Progenitor cell of endocrine pancreas (in vitro differentiated cells): ENCODE measurements around the gene MSS51. TPM values are rescaled to one million over a fixed set of nuclear protein-coding genes. Genes with fewer than 3 reads are reported as not detected.

Experiments
- DNase-seq: peaks from one replicate; pipeline ENCODE4 v3.0.0; 2021; ENCODE audit warnings: low spot score; ENCODE audit not compliant: unreplicated experiment
- H3K27ac Mint-ChIP-seq: 2 replicates; pipeline ENCODE4 v1.8.0; 2021; ENCODE audit warnings: mild to moderate bottlenecking, moderate library complexity, mixed read lengths
- H3K27me3 Mint-ChIP-seq: 2 replicates; pipeline ENCODE4 v1.8.0; 2021; ENCODE audit warnings: mixed read lengths
- H3K36me3 Mint-ChIP-seq: 2 replicates; pipeline ENCODE4 v1.8.0; 2022; ENCODE audit warnings: mixed read lengths; ENCODE audit not compliant: insufficient read depth
- H3K4me1 Mint-ChIP-seq: 2 replicates; pipeline ENCODE4 v1.8.0; 2021; ENCODE audit warnings: low read depth, mixed read lengths
- H3K4me3 Mint-ChIP-seq: 2 replicates; pipeline ENCODE4 v1.8.0; 2021; ENCODE audit warnings: low read depth, mild to moderate bottlenecking, moderate library complexity, mixed read lengths
- H3K9me3 Mint-ChIP-seq: 2 replicates; pipeline ENCODE4 v1.8.0; 2021; ENCODE audit warnings: low read depth, mixed read lengths
- total RNA-seq: library from RNA; stranded (reverse); gene quantifications from 2 replicates; pipeline ENCODE4 v1.2.1, GENCODE V29; 2021
- TF ChIP-seq, protein P1 (sequence below): fragments of 200-600 bp; sonication (generic); IDR thresholded peaks from one replicate; pipeline ENCODE4 v1.5.0; 2021; ENCODE audit warnings: antibody characterized with exemption, mild to moderate bottlenecking; ENCODE audit not compliant: unreplicated experiment

MSS51 gene
- total RNA-seq, 1 donor from 2014 or later: 5.1 TPM

DNA sequence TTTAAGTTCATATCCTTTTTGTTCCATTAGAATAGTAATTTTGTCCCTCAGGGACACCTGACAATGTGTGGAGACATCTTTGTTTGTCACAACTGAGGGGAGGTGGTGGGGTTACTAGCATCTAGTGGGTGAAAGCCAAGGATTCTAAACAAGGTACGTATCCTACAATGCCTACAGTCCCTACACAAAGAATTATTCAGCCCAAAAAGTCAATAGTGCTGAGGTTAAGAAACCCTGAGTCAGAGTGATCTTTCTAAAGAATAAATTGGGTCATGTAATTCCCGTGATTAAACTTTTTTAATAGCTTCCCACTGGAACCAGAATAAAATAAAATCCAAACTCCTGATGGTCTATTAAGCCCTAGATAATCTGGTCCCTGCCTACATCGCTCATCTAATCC is 16.8 kb downstream of the MSS51 start:
- DNase-seq: no peak
- Mint-ChIP-seq H3K4me1 (peaks cover 22% of the 10 kb centered on the region), H3K27me3 (no peaks in the 10 kb centered on the region), H3K4me3 (no peak overlapping the region), H3K36me3 (peaks cover 1% of the 10 kb centered on the region), H3K27ac (no peak overlapping the region), H3K9me3 (no peaks in the 10 kb centered on the region)
- TF ChIP-seq, protein P1, sequence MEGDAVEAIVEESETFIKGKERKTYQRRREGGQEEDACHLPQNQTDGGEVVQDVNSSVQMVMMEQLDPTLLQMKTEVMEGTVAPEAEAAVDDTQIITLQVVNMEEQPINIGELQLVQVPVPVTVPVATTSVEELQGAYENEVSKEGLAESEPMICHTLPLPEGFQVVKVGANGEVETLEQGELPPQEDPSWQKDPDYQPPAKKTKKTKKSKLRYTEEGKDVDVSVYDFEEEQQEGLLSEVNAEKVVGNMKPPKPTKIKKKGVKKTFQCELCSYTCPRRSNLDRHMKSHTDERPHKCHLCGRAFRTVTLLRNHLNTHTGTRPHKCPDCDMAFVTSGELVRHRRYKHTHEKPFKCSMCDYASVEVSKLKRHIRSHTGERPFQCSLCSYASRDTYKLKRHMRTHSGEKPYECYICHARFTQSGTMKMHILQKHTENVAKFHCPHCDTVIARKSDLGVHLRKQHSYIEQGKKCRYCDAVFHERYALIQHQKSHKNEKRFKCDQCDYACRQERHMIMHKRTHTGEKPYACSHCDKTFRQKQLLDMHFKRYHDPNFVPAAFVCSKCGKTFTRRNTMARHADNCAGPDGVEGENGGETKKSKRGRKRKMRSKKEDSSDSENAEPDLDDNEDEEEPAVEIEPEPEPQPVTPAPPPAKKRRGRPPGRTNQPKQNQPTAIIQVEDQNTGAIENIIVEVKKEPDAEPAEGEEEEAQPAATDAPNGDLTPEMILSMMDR: no peak

DNA sequence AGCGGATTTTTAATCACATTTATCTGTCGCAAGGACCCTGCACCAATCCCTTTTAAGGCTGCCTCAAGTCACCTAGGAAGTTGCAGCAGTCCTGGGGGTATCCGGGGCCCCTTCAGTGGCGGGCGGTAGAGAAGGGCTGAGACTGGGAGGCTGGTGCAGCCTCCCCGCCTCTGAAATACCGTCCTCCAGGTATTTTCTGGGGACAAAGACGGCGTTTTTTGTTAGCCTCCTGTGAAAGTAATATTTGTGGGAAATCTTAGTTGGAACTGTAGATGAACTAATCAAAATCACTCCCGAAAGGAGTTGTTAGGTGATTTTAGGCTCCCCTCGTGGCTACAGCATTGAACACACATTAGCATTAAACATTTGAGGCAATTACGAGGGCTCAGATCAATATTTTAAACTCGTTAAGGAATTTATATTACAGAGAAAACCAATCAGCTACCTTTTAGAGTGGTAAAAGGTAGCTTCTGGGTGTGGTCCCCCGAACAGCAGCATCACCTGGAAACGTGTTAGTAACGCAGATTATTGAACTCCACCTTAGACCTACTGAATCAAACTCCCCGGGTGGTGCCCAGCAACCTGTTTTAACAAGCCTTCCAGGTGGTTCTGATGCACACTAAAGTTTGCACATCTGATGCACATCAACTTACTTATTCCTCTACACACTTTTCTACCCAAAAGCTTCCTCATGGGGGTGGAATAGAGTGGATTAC is 19.0 kb downstream of the MSS51 start:
- DNase-seq: no peak
- Mint-ChIP-seq H3K9me3 (no peaks in the 10 kb centered on the region), H3K4me3 (peak overlapping the region; percentile 76), H3K4me1 (peaks cover 28% of the 10 kb centered on the region), H3K27me3 (no peaks in the 10 kb centered on the region), H3K36me3 (peaks cover 5% of the 10 kb centered on the region), H3K27ac (peak overlapping the region; percentile 99)
- TF ChIP-seq, protein P1: peak; percentile 17

DNA sequence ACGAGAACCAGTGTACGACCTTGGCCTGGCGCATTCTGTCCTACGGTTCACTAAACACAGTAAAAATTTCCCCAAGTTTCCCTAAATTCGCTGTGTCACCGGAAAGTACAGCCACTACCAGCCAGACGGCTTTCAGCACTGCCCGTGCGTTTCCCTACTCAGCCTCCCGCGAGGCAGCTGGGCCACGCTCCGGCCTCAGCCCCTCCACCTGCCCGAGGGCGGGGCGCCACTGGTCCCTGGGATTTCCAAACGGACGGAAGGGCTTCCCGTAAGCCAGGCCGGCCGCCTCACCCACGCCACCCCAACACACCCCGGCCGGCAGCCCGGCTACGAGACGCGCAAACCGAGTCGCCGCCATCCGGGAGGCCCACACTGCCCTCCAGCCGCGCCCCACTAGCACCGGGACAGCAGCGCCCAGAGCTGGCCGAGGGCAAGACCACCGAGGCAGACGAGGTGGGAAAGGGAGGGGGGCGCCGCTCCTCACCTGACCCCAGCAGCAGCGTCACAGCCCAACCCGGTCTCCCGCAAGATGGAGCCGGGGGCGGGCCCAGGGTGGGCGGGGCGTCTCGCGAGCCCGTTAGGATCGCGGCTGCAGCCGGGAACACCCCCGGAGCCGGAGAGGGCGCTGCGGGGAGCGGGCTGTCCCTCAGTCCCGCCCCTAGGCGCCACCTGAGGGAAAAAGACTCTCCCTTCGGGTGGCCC is 19.7 kb downstream of the MSS51 start, which contains the start of gene ANXA7:
Gene ANXA7, minus strand, starts transcription at position 531 of the 702 bp plus-strand sequence. CDS start 13,202 bp downstream, outside the sequence.
- Mint-ChIP-seq H3K9me3 (no peaks in the 10 kb centered on the region), H3K4me1 (peaks cover 30% of the 10 kb centered on the region), H3K27ac (peak within 1 kb of the TSS; percentile 99), H3K27me3 (no peaks in the 10 kb centered on the region), H3K36me3 (peaks cover 5% of the 10 kb centered on the region), H3K4me3 (peak within 1 kb of the TSS; percentile 76)
- DNase-seq: peak; percentile 95
- TF ChIP-seq, protein P1: peak; percentile 41

DNA sequence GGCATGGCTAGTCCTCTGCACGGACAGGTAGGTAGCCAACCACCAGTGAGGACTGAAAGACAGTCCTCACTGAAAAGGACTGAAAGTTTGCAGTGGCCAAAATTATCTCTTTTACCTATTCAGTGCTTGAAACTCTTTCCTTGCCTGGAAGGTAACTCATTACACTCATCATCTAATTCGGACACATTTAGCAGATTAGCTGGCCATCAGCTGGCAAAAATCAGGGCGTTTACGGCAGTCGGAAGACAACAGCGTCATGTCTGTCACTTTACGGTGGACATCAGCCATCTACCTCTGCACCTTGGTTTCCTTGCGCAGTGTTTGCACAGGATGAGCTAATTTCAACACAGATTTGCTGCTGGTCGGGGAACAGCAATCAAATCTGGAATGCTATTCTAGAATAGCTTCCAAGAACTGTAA is 20.2 kb downstream of the MSS51 start:
- no peak for DNase-seq
- Mint-ChIP-seq H3K9me3 (no peaks in the 10 kb centered on the region), H3K27me3 (no peaks in the 10 kb centered on the region), H3K36me3 (peaks cover 5% of the 10 kb centered on the region), H3K4me3 (peak overlapping the region; percentile 76), H3K4me1 (peaks cover 26% of the 10 kb centered on the region), H3K27ac (peak overlapping the region; percentile 94)
- TF ChIP-seq, protein P1: no peak

DNA sequence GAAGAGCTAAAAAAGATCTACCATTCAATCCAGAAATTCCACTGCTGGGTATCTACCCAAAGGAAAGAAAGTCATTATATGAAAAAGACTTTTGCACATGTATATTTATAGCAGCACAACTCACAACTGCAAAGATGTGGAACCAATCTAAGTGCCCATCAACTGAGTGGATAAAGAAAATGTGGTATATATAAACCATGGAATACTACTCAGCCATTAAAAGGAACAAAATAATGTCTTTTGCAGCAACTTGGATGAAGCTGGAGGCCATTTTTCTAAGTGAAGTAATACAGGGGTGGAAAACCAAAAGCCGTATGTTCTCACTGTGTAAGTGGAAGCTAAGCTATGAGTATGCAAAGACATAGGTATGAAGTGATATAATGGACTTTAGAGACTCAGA is 22.5 kb downstream of the MSS51 start:
- DNase-seq: no peak
- Mint-ChIP-seq H3K36me3 (peaks cover 6% of the 10 kb centered on the region), H3K4me1 (peaks cover 30% of the 10 kb centered on the region), H3K27me3 (no peaks in the 10 kb centered on the region), H3K27ac (no peak overlapping the region), H3K4me3 (no peak overlapping the region), H3K9me3 (no peaks in the 10 kb centered on the region)
- TF ChIP-seq, protein P1: no peak
